ENCODE data around the gene NFAT5. TPM values are rescaled to one million over a fixed set of nuclear protein-coding genes. Genes with fewer than 3 reads are reported as not detected.

The NFAT5 gene
- total and polyA plus RNA-seq, 2 donors (not counting 3 experiments of a cell fraction or from before 2014, with no cell fraction given), result 17.2 to 49.5 TPM

DNA sequence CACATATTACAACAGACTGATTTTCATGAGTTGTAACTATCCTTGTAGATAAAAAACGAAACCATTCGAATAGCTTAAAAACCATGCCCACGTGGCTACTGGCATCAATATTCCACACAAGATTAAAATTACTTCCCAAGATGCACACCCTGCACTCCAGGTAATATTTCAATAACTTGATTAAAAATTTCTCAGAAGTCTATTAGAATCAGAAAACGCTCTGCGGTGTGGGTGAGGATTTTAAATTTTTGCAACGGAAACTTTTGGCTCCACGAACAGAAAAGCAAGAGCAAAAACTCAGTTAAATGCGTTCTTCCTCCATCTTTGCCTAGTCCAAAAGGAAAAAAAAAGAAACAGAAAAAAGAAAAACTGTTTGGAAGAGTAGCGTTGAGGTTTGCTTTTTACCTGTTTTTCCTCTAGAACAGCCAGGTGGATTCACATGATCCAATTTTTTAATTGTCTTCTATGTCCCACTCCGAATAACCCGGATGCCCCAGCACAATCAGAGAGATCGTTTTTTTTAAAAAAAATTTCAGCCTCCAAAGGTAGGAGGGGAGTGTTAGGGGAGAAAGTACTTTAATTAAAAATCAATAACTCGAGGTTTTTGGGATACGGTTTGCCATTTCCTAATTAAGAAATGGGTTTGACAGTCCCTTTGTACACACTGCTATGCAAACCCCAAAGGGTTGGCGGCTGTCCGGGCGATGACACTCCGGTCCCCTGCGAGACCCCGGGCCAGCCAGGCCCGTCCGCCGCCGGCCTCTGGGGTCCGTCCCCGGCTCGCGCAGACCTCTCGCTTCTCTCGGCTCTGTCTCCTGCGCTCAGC, 708 bp upstream of the NFAT5 start:
- Histone ChIP-seq H2AFZ (ENCODE audit: low read depth, low read length) (peak overlapping the region; percentile 57), H3K36me3 (ENCODE audit: control insufficient read depth in 2 of 2, extremely low read depth in 1 of 2, insufficient read depth in 2 of 2, low read length in 2 of 2) (peaks cover 0 to 4% of the 10 kb centered on the region in 2 experiments), H3K4me2 (ENCODE audit: insufficient read depth, low read length) (peak overlapping the region; percentile 99), H3K4me3 (replicated peaks in 1 of 3; ENCODE audit: insufficient read depth in 1 of 3, low read depth in 1 of 3, low read length in 3 of 3) (peak overlapping the region; percentile 84 to 95 (median 88)), H3K27me3 (ENCODE audit: control insufficient read depth in 2 of 2, insufficient read depth in 2 of 2, low read length in 2 of 2) (no peaks in the 10 kb centered on the region), H3K79me2 (ENCODE audit: control insufficient read depth, insufficient read depth, low read length) (peaks cover 39% of the 10 kb centered on the region), H3K9ac (replicated peaks; ENCODE audit: extremely low read depth, insufficient read depth, low read length) (peak overlapping the region; percentile 93), H4K20me1 (replicated peaks; ENCODE audit: control insufficient read depth, extremely low read depth, insufficient read depth, low read length) (no peaks in the 10 kb centered on the region), H3K9me1 (replicated peaks; ENCODE audit: control insufficient read depth, extremely low read depth, insufficient read depth, low read length) (no peaks in the 10 kb centered on the region), H3K27ac (ENCODE audit: insufficient read depth, low read depth, low read length) (peak overlapping the region; percentile 83), H3K9me3 (replicated peaks; ENCODE audit: control insufficient read depth, insufficient read depth, low read length) (no peaks in the 10 kb centered on the region), H3K4me1 (ENCODE audit: control insufficient read depth, extremely low read depth, insufficient read depth, low read length) (peaks cover 31% of the 10 kb centered on the region)
- BruUV-seq (replicated peaks), result TSS peak; percentile 65
- POLR2A ChIA-PET, result interaction anchor here (0.9 kb wide), 1 partner anchor 34 kb away, joined by 3 read pairs; no protein-coding TSS in a partner anchor
- FAIRE-seq (peak; percentile 44), DNase-seq (ENCODE audit: low read depth, low spot score) (peak; percentile 49)
- intact Hi-C loops (cut with micrococcal nuclease), result loop anchor here (1.0 to 5.0 kb wide), 5 partner anchors 35 to 253 kb away; partner anchors contain the start of gene VPS4A
- no peak for TF ChIP-seq JUN (IDR thresholded peaks at IDR 0.05; ENCODE audit: borderline replicate concordance, insufficient read depth, insufficient read length, low read depth)
- CTCF ChIA-PET, result interaction anchor here (0.9 to 2.3 kb wide), 7 partner anchors 20 to 169 kb away, joined by 3 to 16 read pairs (median 4); no protein-coding TSS in a partner anchor
- dilution Hi-C loops (cut with MboI; ENCODE audit: extremely low pct_ligation_motif_present, low sequenced_read_pairs), result no loop called here

DNA sequence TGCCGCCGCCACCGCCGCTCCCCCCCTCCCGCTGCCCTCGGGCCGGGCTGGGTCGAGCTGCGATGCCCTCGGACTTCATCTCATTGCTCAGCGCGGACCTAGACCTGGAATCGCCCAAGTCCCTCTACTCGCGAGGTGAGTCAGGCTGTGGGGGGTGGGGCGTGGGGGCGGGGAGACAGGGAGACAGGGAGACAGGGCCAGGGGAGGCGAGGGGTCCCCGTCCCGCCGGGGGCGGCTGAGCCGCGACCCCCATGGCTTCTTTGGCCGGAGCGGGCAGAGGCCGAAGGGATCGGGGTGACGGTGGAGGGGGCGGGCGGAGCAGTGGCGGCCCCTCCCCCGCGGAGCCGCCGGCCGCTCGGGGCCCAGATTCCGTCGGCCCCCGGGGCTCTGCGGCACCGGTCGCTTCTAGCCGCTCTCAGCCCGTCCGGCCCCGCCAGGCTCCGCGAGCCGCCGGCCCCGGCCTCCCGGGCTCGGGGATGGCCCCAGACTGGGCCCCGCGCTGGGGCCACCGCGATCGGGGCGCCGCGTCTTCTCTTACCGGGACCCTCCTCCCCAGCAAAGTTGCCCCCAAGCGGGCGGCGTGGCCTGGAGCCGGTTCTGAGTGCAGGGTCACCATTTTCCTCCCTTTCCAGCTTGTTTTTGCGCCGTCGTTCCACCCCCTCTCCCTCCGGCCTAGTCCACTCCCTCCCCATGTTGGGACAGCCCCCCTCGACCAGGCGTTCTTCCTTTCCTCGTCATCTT, 644 bp downstream of the NFAT5 start:
- H3K27ac ChIP-seq (ENCODE audit: insufficient read depth, low read depth, low read length), result peak overlapping the region; percentile 63
- BruUV-seq (replicated peaks), result no TSS peak
- no peaks in the 10 kb centered on the region for H3K9me3 ChIP-seq (replicated peaks; ENCODE audit: control insufficient read depth, insufficient read depth, low read length)
- peak overlapping the region; percentile 89 for H2AFZ ChIP-seq (ENCODE audit: low read depth, low read length)
- peak overlapping the region; percentile 92 for H3K9ac ChIP-seq (replicated peaks; ENCODE audit: extremely low read depth, insufficient read depth, low read length)
- dilution Hi-C loops (cut with MboI; ENCODE audit: extremely low pct_ligation_motif_present, low sequenced_read_pairs) (no loop called here), intact Hi-C loops (cut with micrococcal nuclease) (loop anchor here (5.0 kb wide), 2 partner anchors 69 to 254 kb away; partner anchors contain the start of gene VPS4A)
- peak; percentile 72 for DNase-seq (ENCODE audit: low read depth, low spot score)
- no peaks in the 10 kb centered on the region for H3K9me1 ChIP-seq (replicated peaks; ENCODE audit: control insufficient read depth, extremely low read depth, insufficient read depth, low read length)
- H3K36me3 ChIP-seq (ENCODE audit: control insufficient read depth in 2 of 2, extremely low read depth in 1 of 2, insufficient read depth in 2 of 2, low read length in 2 of 2), result peaks cover 0 to 4% of the 10 kb centered on the region in 2 experiments
- H3K4me2 ChIP-seq (ENCODE audit: insufficient read depth, low read length), result peak overlapping the region; percentile 99
- POLR2A ChIA-PET, result interaction anchor here (0.7 kb wide), 1 partner anchor 124 kb away, joined by 3 read pairs; no protein-coding TSS in a partner anchor
- peak; percentile 72 for FAIRE-seq
- H3K4me1 ChIP-seq (ENCODE audit: control insufficient read depth, extremely low read depth, insufficient read depth, low read length), result peaks cover 31% of the 10 kb centered on the region
- CTCF ChIA-PET, result interaction anchor here (0.6 to 2.2 kb wide), 5 partner anchors 17 to 170 kb away, joined by 3 to 15 read pairs (median 5); no protein-coding TSS in a partner anchor
- H4K20me1 ChIP-seq (replicated peaks; ENCODE audit: control insufficient read depth, extremely low read depth, insufficient read depth, low read length), result no peaks in the 10 kb centered on the region
- peaks cover 52% of the 10 kb centered on the region for H3K79me2 ChIP-seq (ENCODE audit: control insufficient read depth, insufficient read depth, low read length)
- H3K27me3 ChIP-seq (ENCODE audit: control insufficient read depth in 2 of 2, insufficient read depth in 2 of 2, low read length in 2 of 2), result no peaks in the 10 kb centered on the region
- peak; percentile 3 for TF ChIP-seq FOS (IDR thresholded peaks at IDR 0.05; ENCODE audit: borderline replicate concordance, insufficient read depth, low read length)
- peak; percentile 56 for TF ChIP-seq POLR2AphosphoS5 (IDR thresholded peaks at IDR 0.05; ENCODE audit: insufficient read depth, low read depth, low read length)
- TF ChIP-seq EZH2 (IDR thresholded peaks at IDR 0.05; ENCODE audit: borderline replicate concordance, low read depth, low read length, severe bottlenecking), result no peak
- H3K4me3 ChIP-seq (replicated peaks in 1 of 3; ENCODE audit: insufficient read depth in 1 of 3, low read depth in 1 of 3, low read length in 3 of 3), result peak overlapping the region; percentile 73 to 95 (median 93)

All from endothelial cell of umbilical vein (primary cell).